Cardiac septum (tissue), 1 donor: ENCODE results near the gene TRIM38. TPM values are rescaled to one million over a fixed set of nuclear protein-coding genes. Genes with fewer than 3 reads are reported as not detected.
"Not testable (repeated sequence)": the region's sequence is repeated elsewhere in the genome, so short reads cannot be mapped to it uniquely, and the experiment has no call there.

Experiments
- DNase-seq: peaks from one replicate; pipeline ENCODE4 v3.0.0-alpha.2; 2020; ENCODE audit warnings: low spot score
- intact Hi-C: fragments of 100-400 bp; cut with DNase I; formaldehyde crosslinking; loops from one replicate; pipeline ENCODE4 v1.14.0; 2022
- long read RNA-seq: library from polyadenylated mRNA; unstranded; transcript quantifications from one replicate; pipeline ENCODE4 v2.0.0, GENCODE V29; 2021
- total RNA-seq: library from RNA; stranded (reverse); fragmentation: NEBNext Ultra II Directional; extraction: Animal tissue kit (Norgen Biotek cat#: 25700); gene quantifications from one replicate; pipeline ENCODE4 v1.2.1, GENCODE V29; 2021
- donor health status: DM: no; HTN: no; CAD: no.

TRIM38 gene
- 2.5 TPM for total RNA-seq
- long read RNA-seq, full-length matches to known transcripts, result 3 of 7 reads
- long read RNA-seq, partial matches to known transcripts, result 1 of 7 reads
- long read RNA-seq, other reads (novel, unspliced or antisense), result 3 of 7 reads

DNA sequence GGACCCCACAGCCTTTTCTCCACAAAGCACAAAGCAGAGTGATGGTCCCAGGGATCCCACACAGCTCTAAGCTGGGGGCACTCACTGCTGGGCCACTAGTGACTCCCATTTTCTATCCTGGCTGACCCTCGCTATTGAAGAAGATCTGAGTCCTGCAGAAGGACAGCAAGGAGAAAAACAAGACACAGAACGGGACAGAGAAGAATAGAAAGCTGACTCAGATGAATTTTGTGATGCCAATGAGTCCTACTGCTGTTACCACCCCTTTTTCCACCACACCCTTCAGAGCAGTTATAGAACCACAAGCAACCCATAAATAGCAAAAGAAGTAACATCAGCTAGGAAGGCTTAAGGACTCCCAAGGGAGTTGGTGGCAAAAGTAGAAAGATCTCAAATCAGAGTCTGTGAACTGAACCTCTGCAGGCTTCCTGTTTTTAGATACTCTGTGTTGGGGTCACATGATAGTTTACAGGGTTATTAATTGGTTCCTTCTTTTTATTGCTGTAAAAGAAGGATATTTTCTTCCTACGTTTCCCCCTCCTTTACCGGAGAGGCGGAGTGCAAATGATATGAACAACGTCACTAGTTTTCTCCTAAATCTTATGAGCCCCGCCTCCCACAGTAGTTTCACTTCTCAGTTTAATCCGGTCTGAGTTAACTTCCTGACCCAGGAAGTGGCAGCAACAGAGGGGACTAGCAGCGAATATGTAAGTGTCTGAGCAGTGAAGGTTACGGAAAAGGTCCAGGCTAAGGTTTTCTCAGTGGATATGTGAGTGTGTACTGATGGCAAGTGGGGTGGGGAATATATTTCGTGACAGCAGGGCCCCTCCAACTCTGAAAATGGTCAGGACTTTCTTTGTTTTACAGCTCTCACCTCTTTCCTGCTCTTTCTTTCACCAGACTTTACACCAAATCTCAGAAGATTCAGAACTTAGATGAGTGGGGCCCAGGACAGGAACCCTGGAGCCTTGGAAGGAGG lies at the start of gene TRIM38:
Gene TRIM38 (plus strand): TSS at position 654 of the 979 bp plus-strand sequence. CDS start 3,721 bp downstream, outside the sequence.
- intact Hi-C loops, result loop anchor here (2.0 kb wide), 1 partner anchor 30 kb away; no protein-coding TSS in a partner anchor
- DNase-seq, result no peak

DNA sequence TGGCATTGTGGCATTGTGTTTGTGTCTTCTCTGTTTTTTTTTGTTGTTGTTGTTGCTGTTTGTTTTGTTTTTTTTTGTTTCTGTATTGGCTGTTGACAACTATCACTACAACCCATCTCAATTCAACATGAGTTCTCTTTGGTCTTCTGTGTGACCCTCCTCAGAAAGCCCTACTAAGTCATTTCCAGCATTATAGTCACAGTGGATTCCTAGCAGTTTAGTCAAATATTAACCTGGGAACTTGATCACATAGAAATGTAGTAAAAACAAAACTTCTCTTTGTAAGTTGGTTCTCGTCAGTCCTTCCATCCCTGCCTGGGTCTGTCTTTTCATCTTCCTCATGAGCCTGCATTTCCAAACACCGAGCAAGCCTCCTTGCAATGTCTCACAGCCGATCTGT lies 48.9 kb upstream of the TRIM38 start:
- intact Hi-C loops, result no loop called here
- no peak for DNase-seq

DNA sequence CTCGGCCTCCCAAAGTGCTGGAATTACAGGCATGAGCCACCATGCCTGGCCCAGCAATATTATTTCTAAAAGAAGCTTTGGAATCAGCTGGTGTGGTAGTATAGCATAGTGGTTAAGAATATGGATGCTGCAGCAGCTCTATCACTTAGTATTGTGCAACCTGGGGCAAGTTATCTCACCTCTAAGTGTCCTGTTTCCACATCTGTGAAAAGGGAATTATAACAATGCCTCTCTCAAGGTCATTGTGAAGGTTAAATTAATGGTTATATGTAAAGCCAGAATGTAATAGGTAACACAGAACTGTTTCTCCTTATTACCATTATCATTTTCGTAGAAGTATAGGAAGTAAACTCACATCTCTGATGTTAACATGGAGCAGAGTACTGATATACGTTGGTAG lies 46.3 kb upstream of the TRIM38 start:
- no peak for DNase-seq
- intact Hi-C loops, result no loop called here

DNA sequence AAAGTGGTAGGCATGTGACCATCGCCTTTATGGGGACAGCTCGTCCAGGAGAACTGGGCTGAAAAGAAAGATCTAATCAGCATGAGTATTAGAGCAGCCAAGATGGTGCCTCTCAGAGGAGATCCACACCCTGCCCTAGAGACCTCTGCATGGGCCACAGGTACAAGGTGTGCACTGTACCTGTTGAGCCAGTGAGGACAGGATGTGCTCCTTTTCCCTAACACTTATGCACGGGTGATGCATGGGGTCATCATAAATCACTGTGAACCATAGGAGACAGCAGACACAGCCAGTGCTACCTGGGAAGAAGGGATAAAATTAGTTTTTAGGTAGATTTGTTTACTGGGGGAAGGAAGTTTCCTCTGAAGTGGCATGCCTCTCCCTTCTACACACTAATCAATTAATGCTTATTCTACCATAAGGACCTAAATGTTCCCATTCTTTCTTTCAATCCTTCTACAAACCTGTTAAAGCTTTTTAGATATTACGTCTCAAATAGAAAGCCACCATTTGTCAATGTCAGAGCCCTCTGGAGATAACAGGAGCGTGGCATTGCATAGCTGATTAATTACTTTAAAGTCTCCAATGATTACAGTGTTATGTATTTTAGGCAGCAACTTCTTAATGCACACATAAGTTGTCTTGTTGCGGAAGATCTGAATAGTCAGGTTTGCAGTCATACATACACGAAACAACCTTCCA lies 45.7 kb upstream of the TRIM38 start:
- no peak for DNase-seq
- intact Hi-C loops, result no loop called here

GRCh38 chr6:25918083-25918683 lies 44.4 kb upstream of the TRIM38 start:
- intact Hi-C loops, result no loop called here
- no peak for DNase-seq

GRCh38 chr6:25919657-25920056 lies 42.9 kb upstream of the TRIM38 start:
- no peak for DNase-seq
- intact Hi-C loops, result no loop called here

DNA sequence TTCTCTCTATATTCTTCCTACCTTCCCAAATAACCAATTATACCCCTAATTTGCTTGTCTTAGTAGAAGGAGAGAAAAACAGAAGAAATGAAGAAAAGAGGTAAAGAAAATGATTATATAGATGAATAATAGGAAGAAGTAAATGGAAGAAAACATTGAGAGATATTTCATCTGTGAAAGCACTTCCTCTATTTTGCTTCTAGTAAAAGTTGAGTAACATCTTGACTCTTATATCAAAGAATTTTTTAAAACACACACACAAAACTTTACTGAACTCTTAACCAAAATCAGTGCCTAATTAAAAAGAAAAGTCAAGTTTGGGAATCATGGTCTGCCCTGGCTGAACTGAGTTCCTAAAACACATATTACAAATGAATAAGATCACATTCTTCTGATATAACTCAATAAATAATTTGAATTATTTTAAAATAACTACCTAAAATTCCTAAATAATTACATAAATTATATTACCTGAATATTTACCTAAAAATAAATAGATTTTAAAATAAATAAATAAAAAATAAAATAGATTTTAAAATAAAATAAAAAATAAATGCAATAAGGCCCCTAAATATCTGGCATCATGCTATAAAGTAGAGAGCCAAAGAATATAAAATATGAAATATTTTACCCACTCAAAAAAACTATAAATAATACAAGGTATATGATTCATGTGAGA lies 40.9 kb upstream of the TRIM38 start:
- no peak for DNase-seq
- intact Hi-C loops, result no loop called here

DNA sequence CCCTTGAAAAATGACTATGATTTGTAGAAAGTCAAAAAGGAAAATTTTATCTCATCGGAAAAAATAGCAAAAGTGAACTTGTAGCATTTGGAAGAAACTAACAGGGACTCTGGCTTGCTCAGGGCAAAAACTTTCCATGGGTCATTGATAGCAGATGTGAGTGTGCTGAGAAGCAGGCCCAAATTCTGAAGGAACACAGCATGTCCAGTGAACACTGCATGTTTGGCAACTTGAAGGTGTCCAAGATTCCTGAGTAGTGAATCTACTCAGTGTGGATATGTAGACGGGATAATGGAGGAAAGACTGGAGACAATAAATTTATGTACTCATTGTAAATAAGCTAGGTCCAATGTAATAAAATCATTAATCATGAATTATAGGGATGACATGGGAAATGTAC lies 40.3 kb upstream of the TRIM38 start:
- intact Hi-C loops, result no loop called here
- DNase-seq, result no peak

GRCh38 chr6:25925876-25926275 lies 36.7 kb upstream of the TRIM38 start:
- no peak for DNase-seq
- intact Hi-C loops, result no loop called here

DNA sequence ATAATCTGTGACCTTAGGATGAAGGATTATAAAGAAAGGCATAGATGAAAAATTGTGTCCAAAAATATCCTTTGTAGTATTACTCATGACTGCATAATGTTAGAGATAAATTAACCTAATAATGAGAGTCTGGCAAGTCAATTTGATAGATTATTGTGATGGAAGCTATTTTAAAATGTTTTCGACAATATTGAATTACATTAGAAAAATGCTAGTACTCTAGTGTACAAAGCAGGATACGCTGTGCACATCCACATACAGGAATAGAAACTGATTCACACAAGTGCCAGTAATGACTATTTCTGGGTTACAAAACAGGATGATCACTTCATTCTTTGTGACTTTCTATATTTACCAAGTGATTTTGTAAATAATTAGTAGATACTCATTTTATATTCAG lies 35.4 kb upstream of the TRIM38 start:
- intact Hi-C loops, result no loop called here
- DNase-seq, result no peak

DNA sequence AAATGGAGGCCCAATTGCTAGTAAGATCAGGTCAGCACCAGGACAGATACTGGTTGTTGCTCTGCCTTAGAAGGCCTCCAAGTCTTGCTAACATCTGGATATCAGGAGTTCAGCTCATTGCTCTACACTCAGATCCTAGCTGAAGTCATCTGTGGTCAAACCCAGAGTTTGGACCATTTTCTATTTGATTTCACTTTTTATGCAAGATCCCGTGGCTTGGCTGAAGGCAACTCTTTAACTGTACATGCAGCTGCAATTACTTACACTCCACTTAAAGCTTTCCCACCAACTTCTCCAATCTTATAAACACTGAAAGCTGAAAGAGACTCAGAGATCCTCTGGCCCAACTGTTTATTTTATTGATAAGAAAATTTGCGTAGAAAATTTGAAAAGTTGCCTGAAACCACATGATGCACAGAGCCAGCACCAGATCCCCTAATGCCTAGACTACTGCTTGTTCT lies 34.8 kb upstream of the TRIM38 start:
- DNase-seq, result no peak
- intact Hi-C loops, result no loop called here

DNA sequence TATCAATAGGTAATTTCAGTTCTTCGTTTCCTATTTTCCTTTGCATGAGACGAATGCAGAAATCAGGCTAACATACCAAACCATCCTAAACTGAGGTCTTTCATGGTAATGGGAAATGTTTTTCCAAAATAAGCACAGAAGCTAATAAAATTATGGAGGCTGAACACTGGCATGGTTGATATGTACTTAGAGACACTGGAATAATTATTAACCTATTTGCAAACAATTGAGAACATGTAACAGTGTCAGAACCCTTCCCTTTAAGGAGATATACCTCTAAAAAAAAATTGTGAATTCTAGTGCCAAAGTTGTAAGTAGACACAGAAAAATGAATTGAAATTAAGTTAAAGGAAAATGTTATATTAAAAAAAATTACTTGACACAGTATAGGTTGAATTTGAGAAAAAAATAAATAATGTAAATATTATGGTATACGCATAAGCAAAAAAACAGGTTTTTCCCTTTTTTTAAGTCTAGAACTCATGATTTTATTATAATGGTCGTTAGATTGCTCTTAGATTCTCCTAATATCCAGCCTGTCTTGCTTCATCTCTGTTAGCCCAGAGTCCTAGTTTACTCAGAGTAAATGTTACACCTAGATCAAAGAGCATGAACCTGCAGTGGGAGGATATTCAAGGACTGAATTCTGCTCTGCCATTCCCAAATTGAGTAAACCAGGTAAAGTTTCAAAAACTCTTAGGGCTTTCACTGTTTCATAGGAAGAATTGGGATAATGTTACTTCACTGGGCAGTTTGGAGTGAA lies 33.9 kb upstream of the TRIM38 start:
- intact Hi-C loops, result no loop called here
- DNase-seq, result no peak

- intact Hi-C loops, DNase-seq: not testable (repeated sequence)
Observed at GRCh38 chr6:25929785-25930184, 32.8 kb upstream of the TRIM38 start.

DNA sequence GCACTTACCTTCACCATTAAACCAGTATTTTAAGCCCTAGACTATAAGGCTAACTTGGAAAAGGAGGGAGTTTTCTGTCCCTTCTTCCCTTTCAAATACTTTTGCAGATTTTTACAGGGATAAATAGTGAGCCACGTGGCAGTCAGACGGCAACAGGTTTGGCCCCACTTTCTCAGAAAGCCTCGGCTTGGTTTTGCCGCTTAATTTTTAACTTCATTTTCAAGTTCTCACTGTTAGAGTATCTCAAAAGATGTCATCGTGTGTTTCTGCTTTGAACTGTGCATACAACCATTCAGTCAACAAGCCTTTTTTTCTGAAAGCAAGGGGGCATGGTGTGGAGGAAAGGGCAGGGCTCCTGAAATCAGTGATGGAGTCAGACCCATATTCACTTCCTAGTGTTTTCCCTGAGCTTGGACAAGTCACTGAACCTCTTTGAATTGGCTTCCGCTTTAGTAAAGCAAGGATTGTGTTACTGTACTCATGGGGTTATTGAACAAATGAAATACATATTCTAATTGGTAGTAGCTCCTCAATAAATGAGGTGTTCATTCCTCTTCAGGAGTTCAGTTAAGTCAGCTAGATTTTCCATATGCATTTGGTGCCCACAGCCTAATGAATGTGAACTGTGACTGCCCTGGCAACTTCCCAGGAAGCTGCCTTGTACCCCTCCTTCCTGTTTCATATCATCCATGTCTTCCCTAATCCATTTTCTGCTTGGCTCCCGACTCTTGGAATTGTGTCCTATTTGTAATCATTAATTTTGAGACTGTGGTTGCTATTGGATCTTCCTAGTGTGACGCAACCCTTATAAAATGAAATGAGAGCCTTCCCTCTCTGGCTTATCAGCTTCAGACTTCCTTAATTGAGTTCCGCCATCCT lies 31.8 kb upstream of the TRIM38 start, which contains the start of gene SLC17A2:
Gene SLC17A2 (minus strand): TSS at position 160 of the 879 bp plus-strand sequence. CDS start 4,895 bp downstream, outside the sequence.
- intact Hi-C loops, result no loop called here
- DNase-seq, result no peak

DNA sequence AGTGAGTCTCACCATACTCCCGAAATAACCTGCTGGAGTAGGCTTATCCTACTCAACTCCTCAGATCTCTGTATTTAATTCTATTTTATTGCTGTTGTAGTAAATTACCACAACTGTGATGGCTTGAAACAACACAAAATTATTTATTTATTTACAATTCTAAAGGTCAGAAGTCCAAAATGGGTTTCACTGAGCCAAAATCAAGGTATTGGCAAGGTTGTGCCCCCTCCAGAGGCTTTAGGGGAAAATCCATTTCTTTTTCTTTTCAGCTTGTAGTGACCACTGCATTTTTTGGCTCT lies 31.2 kb upstream of the TRIM38 start:
- intact Hi-C loops, result no loop called here
- DNase-seq, result no peak

DNA sequence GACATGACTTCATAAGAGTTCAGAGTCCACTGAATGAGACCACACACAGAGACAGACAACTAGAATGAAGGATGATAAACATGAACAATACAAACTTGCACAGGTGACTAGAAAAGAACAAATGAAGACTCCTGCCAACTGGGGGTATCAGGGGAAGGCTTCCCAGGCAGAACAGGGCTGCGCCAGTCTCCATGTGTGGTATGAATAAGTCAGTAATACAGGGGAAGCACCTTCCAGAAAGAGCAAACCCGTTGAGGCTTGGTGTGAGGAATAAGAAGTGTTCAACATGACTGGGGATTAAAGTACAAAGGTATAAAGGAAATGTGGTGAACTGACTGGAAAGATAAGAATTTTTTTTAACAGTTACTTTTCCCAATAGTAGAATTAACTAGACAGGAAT lies 28.4 kb upstream of the TRIM38 start:
- intact Hi-C loops, result no loop called here
- DNase-seq, result no peak

DNA sequence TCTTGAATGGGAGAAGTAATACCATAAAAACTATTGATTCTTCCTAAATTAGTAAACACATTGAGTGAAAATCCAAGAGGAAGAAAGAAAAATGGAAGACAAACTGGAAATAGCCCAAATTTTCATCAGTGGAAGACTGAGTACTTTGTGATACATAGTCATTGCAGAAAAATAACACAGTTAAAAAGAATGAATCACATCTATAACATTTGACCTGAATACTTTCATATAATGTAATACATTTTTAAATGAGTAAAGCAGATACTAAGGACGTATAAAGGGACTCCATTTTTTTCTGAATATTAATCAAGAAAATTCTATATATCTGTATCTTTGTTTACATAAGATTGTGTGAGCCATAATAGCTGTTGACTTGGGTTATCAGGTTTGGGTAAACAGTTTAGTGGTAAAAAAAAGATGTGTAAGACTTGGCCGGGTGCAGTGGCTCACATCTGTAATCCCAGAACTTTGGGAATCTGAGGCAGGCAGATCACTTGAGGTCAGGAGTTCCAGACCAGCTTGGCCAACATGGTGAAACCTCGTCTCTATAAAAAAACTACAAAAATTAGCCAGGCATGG lies 27.8 kb upstream of the TRIM38 start:
- intact Hi-C loops, result no loop called here

GRCh38 chr6:25935953-25936352 lies 26.6 kb upstream of the TRIM38 start:
- DNase-seq, result no peak
- intact Hi-C loops, result no loop called here

More for the DNA sequence above, 27.8 kb upstream of the TRIM38 start:
- no peak for DNase-seq
